Activated CD4-positive, alpha-beta memory T cell treated with anti-CD3 and anti-CD28 coated beads for 36 hours (primary cell): ENCODE results near the gene CT45A7. TPM values are rescaled to one million over a fixed set of nuclear protein-coding genes. Genes with fewer than 3 reads are reported as not detected.
"Not testable (repeated sequence)": the region's sequence is repeated elsewhere in the genome, so short reads cannot be mapped to it uniquely, and the experiment has no call there.

Experiments
- CTCF ChIA-PET: fragments of 350-600 bp; sonication (Branson Sonifier 250); formaldehyde crosslinking; loops from one replicate; lab custom pipeline; 2021; ENCODE audit warnings: antibody characterized with exemption, inconsistent platforms; lab: Charles Lee
- POLR2A ChIA-PET: fragments of 350-600 bp; sonication (Branson Sonifier 250); formaldehyde crosslinking; loops from one replicate; lab custom pipeline; 2021; ENCODE audit warnings: antibody characterized with exemption; lab: Charles Lee
- DNase-seq: peaks from one replicate; pipeline ENCODE4 v3.0.0-alpha.2; 2020
- H3K27ac Mint-ChIP-seq: one replicate; pipeline ENCODE4 v1.8.0; 2021; ENCODE audit warnings: mixed read lengths
- H3K27me3 Mint-ChIP-seq: one replicate; pipeline ENCODE4 v1.8.0; 2021; ENCODE audit warnings: mixed read lengths
- H3K36me3 Mint-ChIP-seq: one replicate; pipeline ENCODE4 v1.8.0; 2021; ENCODE audit warnings: mixed read lengths
- H3K4me1 Mint-ChIP-seq: one replicate; pipeline ENCODE4 v1.8.0; 2021; ENCODE audit warnings: low read depth, mixed read lengths
- H3K4me3 Mint-ChIP-seq: one replicate; pipeline ENCODE4 v1.8.0; 2021; ENCODE audit warnings: mild to moderate bottlenecking, mixed read lengths
- H3K9me3 Mint-ChIP-seq: one replicate; pipeline ENCODE4 v1.8.0; 2021; ENCODE audit warnings: mixed read lengths
- intact Hi-C: fragments of 100-400 bp; cut with micrococcal nuclease; formaldehyde crosslinking; loops from one replicate; pipeline ENCODE4 v1.15.1; 2023
- total RNA-seq, 2 experiments: library from RNA; stranded (reverse); gene quantifications; one replicate each; pipeline ENCODE4 v1.2.3, GENCODE V29; 2021

CT45A7 gene, protein sequence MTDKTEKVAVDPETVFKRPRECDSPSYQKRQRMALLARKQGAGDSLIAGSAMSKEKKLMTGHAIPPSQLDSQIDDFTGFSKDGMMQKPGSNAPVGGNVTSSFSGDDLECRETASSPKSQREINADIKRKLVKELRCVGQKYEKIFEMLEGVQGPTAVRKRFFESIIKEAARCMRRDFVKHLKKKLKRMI
- not detected for total RNA-seq

DNA sequence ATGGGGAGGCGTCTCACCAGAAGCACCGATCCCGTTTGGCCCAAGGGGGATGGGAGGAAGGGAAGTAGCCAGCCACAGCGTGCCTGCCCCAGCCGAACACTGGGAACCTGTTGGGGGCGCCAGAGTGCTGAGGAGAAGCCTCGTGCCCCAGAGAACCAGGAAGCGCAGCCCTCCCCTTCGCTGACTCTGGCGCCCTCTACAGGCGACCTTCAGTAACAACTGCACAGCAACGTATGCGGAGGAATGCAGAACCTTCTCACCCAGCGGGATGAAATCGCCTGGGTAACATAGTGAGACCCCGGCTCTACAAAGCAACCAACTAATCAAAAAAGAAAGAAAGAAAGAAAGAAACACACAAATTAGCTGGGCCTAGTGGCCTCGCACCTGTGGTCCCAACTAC is at the start of gene CT45A7:
Gene CT45A7 (minus strand): TSS at position 101 of the 400 bp plus-strand sequence. CDS start 3,747 bp downstream, outside the sequence.
- H3K9me3 Mint-ChIP-seq, H3K4me1 Mint-ChIP-seq, intact Hi-C loops, H3K4me3 Mint-ChIP-seq, CTCF ChIA-PET, H3K36me3 Mint-ChIP-seq, H3K27ac Mint-ChIP-seq, H3K27me3 Mint-ChIP-seq, POLR2A ChIA-PET, DNase-seq: not testable (repeated sequence)

DNA sequence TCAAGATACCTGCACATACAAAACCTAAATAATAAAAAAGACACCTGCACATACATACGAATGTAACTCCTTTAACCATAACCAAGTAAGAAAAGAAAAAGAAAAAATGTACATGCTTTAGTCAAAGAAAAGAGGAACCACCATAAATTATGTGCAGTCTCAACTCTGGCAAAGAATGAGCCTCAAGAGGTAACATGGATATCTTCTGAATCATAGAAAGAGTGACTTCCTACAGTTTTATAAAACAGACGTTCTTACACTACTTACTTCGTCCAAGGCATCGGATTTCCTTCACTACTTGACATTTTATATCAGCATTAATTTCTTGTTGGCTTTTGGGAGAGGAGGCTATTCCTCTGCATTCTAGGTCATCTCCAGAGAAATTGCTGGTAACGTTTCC is 45.7 kb upstream of the CT45A7 start:
- DNase-seq, CTCF ChIA-PET, H3K9me3 Mint-ChIP-seq, intact Hi-C loops, H3K4me3 Mint-ChIP-seq, H3K4me1 Mint-ChIP-seq, H3K27ac Mint-ChIP-seq, POLR2A ChIA-PET, H3K27me3 Mint-ChIP-seq, H3K36me3 Mint-ChIP-seq: not testable (repeated sequence)

DNA sequence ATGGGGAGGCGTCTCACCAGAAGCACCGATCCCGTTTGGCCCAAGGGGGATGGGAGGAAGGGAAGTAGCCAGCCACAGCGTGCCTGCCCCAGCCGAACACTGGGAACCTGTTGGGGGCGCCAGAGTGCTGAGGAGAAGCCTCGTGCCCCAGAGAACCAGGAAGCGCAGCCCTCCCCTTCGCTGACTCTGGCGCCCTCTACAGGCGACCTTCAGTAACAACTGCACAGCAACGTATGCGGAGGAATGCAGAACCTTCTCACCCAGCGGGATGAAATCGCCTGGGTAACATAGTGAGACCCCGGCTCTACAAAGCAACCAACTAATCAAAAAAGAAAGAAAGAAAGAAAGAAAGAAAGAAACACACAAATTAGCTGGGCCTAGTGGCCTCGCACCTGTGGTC is 34.6 kb upstream of the CT45A7 start, which contains the start of gene CT45A9:
Gene CT45A9 (minus strand): TSS at position 101 of the 400 bp plus-strand sequence. CDS start 3,751 bp downstream, outside the sequence.
- CTCF ChIA-PET, intact Hi-C loops, H3K4me3 Mint-ChIP-seq, DNase-seq, H3K27me3 Mint-ChIP-seq, H3K9me3 Mint-ChIP-seq, H3K36me3 Mint-ChIP-seq, POLR2A ChIA-PET, H3K27ac Mint-ChIP-seq, H3K4me1 Mint-ChIP-seq: not testable (repeated sequence)

DNA sequence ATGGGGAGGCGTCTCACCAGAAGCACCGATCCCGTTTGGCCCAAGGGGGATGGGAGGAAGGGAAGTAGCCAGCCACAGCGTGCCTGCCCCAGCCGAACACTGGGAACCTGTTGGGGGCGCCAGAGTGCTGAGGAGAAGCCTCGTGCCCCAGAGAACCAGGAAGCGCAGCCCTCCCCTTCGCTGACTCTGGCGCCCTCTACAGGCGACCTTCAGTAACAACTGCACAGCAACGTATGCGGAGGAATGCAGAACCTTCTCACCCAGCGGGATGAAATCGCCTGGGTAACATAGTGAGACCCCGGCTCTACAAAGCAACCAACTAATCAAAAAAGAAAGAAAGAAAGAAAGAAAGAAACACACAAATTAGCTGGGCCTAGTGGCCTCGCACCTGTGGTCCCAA is 17.4 kb upstream of the CT45A7 start, which contains the start of gene CT45A8:
Gene CT45A8 (minus strand): TSS at position 101 of the 400 bp plus-strand sequence. CDS start 3,755 bp downstream, outside the sequence.
- H3K27me3 Mint-ChIP-seq, H3K27ac Mint-ChIP-seq, H3K36me3 Mint-ChIP-seq, H3K9me3 Mint-ChIP-seq, CTCF ChIA-PET, DNase-seq, intact Hi-C loops, H3K4me3 Mint-ChIP-seq, H3K4me1 Mint-ChIP-seq, POLR2A ChIA-PET: not testable (repeated sequence)

DNA sequence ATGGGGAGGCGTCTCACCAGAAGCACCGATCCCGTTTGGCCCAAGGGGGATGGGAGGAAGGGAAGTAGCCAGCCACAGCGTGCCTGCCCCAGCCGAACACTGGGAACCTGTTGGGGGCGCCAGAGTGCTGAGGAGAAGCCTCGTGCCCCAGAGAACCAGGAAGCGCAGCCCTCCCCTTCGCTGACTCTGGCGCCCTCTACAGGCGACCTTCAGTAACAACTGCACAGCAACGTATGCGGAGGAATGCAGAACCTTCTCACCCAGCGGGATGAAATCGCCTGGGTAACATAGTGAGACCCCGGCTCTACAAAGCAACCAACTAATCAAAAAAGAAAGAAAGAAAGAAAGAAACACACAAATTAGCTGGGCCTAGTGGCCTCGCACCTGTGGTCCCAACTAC is 17.2 kb downstream of the CT45A7 start, which contains the start of gene CT45A2:
Gene CT45A2 (minus strand): TSS at position 101 of the 400 bp plus-strand sequence. CDS start 3,747 bp downstream, outside the sequence.
- intact Hi-C loops, CTCF ChIA-PET, DNase-seq, H3K36me3 Mint-ChIP-seq, H3K9me3 Mint-ChIP-seq, H3K4me1 Mint-ChIP-seq, H3K4me3 Mint-ChIP-seq, H3K27me3 Mint-ChIP-seq, H3K27ac Mint-ChIP-seq, POLR2A ChIA-PET: not testable (repeated sequence)

DNA sequence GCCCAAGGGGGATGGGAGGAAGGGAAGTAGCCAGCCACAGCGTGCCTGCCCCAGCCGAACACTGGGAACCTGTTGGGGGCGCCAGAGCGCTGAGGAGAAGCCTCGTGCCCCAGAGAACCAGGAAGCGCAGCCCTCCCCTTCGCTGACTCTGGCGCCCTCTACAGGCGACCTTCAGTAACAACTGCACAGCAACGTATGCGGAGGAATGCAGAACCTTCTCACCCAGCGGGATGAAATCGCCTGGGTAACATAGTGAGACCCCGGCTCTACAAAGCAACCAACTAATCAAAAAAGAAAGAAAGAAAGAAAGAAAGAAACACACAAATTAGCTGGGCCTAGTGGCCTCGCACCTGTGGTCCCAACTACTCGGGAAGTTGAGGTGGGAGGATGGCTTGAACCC is 34.4 kb downstream of the CT45A7 start, which contains the start of gene CT45A6:
Gene CT45A6 (minus strand): TSS at position 101 of the 400 bp plus-strand sequence. CDS start 3,794 bp downstream, outside the sequence.
- H3K27ac Mint-ChIP-seq, POLR2A ChIA-PET, H3K4me3 Mint-ChIP-seq, H3K4me1 Mint-ChIP-seq, CTCF ChIA-PET, DNase-seq, intact Hi-C loops, H3K9me3 Mint-ChIP-seq, H3K36me3 Mint-ChIP-seq, H3K27me3 Mint-ChIP-seq: not testable (repeated sequence)

DNA sequence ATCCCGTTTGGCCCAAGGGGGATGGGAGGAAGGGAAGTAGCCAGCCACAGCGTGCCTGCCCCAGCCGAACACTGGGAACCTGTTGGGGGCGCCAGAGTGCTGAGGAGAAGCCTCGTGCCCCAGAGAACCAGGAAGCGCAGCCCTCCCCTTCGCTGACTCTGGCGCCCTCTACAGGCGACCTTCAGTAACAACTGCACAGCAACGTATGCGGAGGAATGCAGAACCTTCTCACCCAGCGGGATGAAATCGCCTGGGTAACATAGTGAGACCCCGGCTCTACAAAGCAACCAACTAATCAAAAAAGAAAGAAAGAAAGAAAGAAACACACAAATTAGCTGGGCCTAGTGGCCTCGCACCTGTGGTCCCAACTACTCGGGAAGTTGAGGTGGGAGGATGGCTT is 51.7 kb downstream of the CT45A7 start, which contains the start of gene CT45A5:
Gene CT45A5 (minus strand): TSS at position 101 of the 400 bp plus-strand sequence. CDS start 3,774 bp downstream, outside the sequence.
- CTCF ChIA-PET, DNase-seq, H3K36me3 Mint-ChIP-seq, H3K27ac Mint-ChIP-seq, H3K9me3 Mint-ChIP-seq, POLR2A ChIA-PET, H3K4me3 Mint-ChIP-seq, H3K27me3 Mint-ChIP-seq, intact Hi-C loops, H3K4me1 Mint-ChIP-seq: not testable (repeated sequence)

Other genes with a start within 250 kb of the CT45A7 start
- gene CT45A1, start 123.6 kb downstream of the CT45A7 start, total RNA-seq, result not detected
- gene CT45A3, start 69.1 kb downstream of the CT45A7 start, total RNA-seq, result not detected
- not detected for gene CT45A5, start 51.8 kb downstream of the CT45A7 start, total RNA-seq
- gene CT45A6, start 34.5 kb downstream of the CT45A7 start, total RNA-seq, result not detected
- not detected for gene CT45A2, start 17.3 kb downstream of the CT45A7 start, total RNA-seq
- not detected for gene CT45A8, start 17.3 kb upstream of the CT45A7 start, total RNA-seq
- not detected for gene CT45A9, start 34.5 kb upstream of the CT45A7 start, total RNA-seq
- not detected for gene CT45A10, start 56.2 kb upstream of the CT45A7 start, total RNA-seq
- not detected for gene SAGE1, start 56.4 kb upstream of the CT45A7 start, total RNA-seq
- gene MMGT1, start 136.7 kb upstream of the CT45A7 start, total RNA-seq, result 10 to 100 TPM; 20.6 to 21.4 TPM
- 10 to 100 TPM; 14.3 to 14.5 TPM for gene SLC9A6, start 148.2 kb upstream of the CT45A7 start, total RNA-seq